ENCODE measurements around the gene DAAM2.

Gene DAAM2

GRCh38 chr6:39819228-39819627 lies 27.1 kb downstream of the DAAM2 start:
- DNase-seq (ENCODE audit: low read depth), result no peak

- no peak for DNase-seq (ENCODE audit: low read depth)
These were observed 27.5 kb downstream of the DAAM2 start for GRCh38 chr6:39819676-39820075.

- DNase-seq (ENCODE audit: low read depth), result no peak
These were observed 28.4 kb downstream of the DAAM2 start for GRCh38 chr6:39820553-39820952.

GRCh38 chr6:39821046-39821740 lies 29.0 kb downstream of the DAAM2 start:
- DNase-seq (ENCODE audit: low read depth), result no peak

GRCh38 chr6:39821742-39822532 lies 29.8 kb downstream of the DAAM2 start:
- DNase-seq (ENCODE audit: low read depth), result no peak

- no peak for DNase-seq (ENCODE audit: low read depth)
These were observed 31.0 kb downstream of the DAAM2 start for GRCh38 chr6:39822846-39823815.

GRCh38 chr6:39824030-39824926 lies 32.1 kb downstream of the DAAM2 start:
- DNase-seq (ENCODE audit: low read depth), result no peak

- DNase-seq (ENCODE audit: low read depth), result no peak
These were observed 37.2 kb downstream of the DAAM2 start for GRCh38 chr6:39829331-39829730.

- no peak for DNase-seq (ENCODE audit: low read depth)
These were observed 38.3 kb downstream of the DAAM2 start for GRCh38 chr6:39830444-39830843.

GRCh38 chr6:39831701-39832100 lies 39.5 kb downstream of the DAAM2 start:
- no peak for DNase-seq (ENCODE audit: low read depth)

GRCh38 chr6:39834278-39834677 lies 42.1 kb downstream of the DAAM2 start:
- DNase-seq (ENCODE audit: low read depth), result no peak

GRCh38 chr6:39834866-39835265 lies 42.7 kb downstream of the DAAM2 start:
- no peak for DNase-seq (ENCODE audit: low read depth)

GRCh38 chr6:39835821-39836295 lies 43.7 kb downstream of the DAAM2 start:
- no peak for DNase-seq (ENCODE audit: low read depth)

- DNase-seq (ENCODE audit: low read depth), result no peak
These were observed 44.4 kb downstream of the DAAM2 start for GRCh38 chr6:39836606-39837005.

- no peak for DNase-seq (ENCODE audit: low read depth)
These were observed 47.3 kb downstream of the DAAM2 start for GRCh38 chr6:39839445-39839844.

GRCh38 chr6:39840781-39841180 lies 48.6 kb downstream of the DAAM2 start:
- no peak for DNase-seq (ENCODE audit: low read depth)

GRCh38 chr6:39841291-39841690 lies 49.1 kb downstream of the DAAM2 start:
- no peak for DNase-seq (ENCODE audit: low read depth)

GRCh38 chr6:39841923-39842322 lies 49.7 kb downstream of the DAAM2 start:
- DNase-seq (ENCODE audit: low read depth), result no peak

- no peak for DNase-seq (ENCODE audit: low read depth)
These were observed 51.3 kb downstream of the DAAM2 start for GRCh38 chr6:39843305-39844020.

- DNase-seq (ENCODE audit: low read depth), result no peak
These were observed 52.7 kb downstream of the DAAM2 start for GRCh38 chr6:39844866-39845265.

- no peak for DNase-seq (ENCODE audit: low read depth)
These were observed 55.0 kb downstream of the DAAM2 start for GRCh38 chr6:39847221-39847620.
